ENCODE data around the gene HIPK4.
"Not testable (repeated sequence)": the region's sequence is repeated elsewhere in the genome, so short reads cannot be mapped to it uniquely, and the experiment has no call there.

Gene HIPK4

GRCh38 chr19:40390084-40390742, at the start of gene HIPK4:
TSS of gene HIPK4 (minus strand) at chr19:40390181. CDS start at chr19:40389902, 279 bp downstream.
- Histone ChIP-seq H3K36me3 (ENCODE audit: insufficient read depth, low read length) (no peaks in the 10 kb centered on the region), H3K27ac (ENCODE audit: low read depth, low read length) (no peak within 1 kb of the TSS), H2AFZ (ENCODE audit: low read length, unreplicated experiment) (no peak within 1 kb of the TSS), H3K27me3 (ENCODE audit: insufficient read depth, low read length) (no peaks in the 10 kb centered on the region), H3K4me1 (ENCODE audit: control insufficient read depth, insufficient read depth, low read length, unreplicated experiment) (no peaks in the 10 kb centered on the region), H3K79me2 (ENCODE audit: control insufficient read depth, insufficient read depth, low read length, unreplicated experiment) (no peaks in the 10 kb centered on the region), H3K4me3 (ENCODE audit: low read depth, low read length) (no peak within 1 kb of the TSS)

DNA sequence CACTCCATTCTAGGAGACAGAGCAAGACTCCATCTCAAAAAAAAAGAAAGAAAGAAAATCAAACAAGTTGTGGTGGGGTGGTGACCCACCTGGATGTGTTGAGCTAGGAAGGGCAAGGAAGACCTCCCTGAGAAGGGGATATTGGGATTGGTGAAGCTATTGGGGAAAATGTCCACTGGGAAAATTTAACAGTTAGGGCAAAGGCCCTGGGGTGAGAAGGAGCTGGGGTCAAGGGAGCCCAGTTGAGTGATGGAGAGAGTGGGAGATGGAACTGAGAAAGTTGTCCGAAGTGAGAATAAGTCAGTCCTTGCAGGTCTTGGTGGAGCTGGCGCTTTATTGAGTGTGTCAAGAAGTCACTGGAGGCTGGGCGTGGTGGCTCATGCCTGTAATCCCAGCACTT, 48.3 kb upstream of the HIPK4 start:
- Histone ChIP-seq H3K27me3 (ENCODE audit: insufficient read depth, low read length) (no peaks in the 10 kb centered on the region), H3K4me1 (ENCODE audit: control insufficient read depth, insufficient read depth, low read length, unreplicated experiment) (peaks cover 7% of the 10 kb centered on the region), H3K79me2 (ENCODE audit: control insufficient read depth, insufficient read depth, low read length, unreplicated experiment) (peaks cover 23% of the 10 kb centered on the region), H3K4me3 (ENCODE audit: low read depth, low read length) (no peak overlapping the region), H2AFZ (ENCODE audit: low read length, unreplicated experiment) (no peak overlapping the region), H3K36me3 (ENCODE audit: insufficient read depth, low read length) (0 out of 2 replicates have a peak, but pooled peaks cover 8% of the 10 kb centered on the region), H3K27ac (ENCODE audit: low read depth, low read length) (no peak overlapping the region)

GRCh38 chr19:40433391-40434216, 43.6 kb upstream of the HIPK4 start:
- no peaks in the 10 kb centered on the region for H3K79me2 ChIP-seq (ENCODE audit: control insufficient read depth, insufficient read depth, low read length, unreplicated experiment)
- H3K4me3 ChIP-seq (ENCODE audit: low read depth, low read length), result peak overlapping the region; percentile 75
- H3K4me1 ChIP-seq (ENCODE audit: control insufficient read depth, insufficient read depth, low read length, unreplicated experiment), result peaks cover 5% of the 10 kb centered on the region
- peak overlapping the region; percentile 90 for H2AFZ ChIP-seq (ENCODE audit: low read length, unreplicated experiment)
- no peaks in the 10 kb centered on the region for H3K27me3 ChIP-seq (ENCODE audit: insufficient read depth, low read length)
- no peaks in the 10 kb centered on the region for H3K36me3 ChIP-seq (ENCODE audit: insufficient read depth, low read length)
- H3K27ac ChIP-seq (ENCODE audit: low read depth, low read length), result peak overlapping the region; percentile 97

GRCh38 chr19:40432760-40433159, 42.8 kb upstream of the HIPK4 start:
- H2AFZ ChIP-seq (ENCODE audit: low read length, unreplicated experiment), result not testable (repeated sequence)

DNA sequence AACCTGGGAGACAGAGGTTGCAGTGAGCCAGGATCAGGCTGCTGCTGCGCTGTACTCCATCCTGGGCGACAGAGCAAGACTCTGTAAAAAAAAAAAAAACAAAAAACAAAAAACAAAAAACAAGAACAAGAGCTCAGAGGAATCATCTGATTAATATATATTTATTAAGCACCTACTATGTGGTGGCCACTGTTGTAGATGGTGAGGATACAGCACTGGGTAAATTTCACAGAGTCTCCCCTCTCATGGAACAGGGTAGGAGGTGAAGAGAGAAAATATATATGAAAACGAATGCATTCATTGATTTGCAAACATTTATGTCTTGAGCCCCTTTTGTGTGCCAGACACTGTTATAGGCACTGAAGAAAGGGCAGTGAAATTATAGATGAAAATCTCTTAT, 41.7 kb upstream of the HIPK4 start:
- no peaks in the 10 kb centered on the region for H3K27me3 ChIP-seq (ENCODE audit: insufficient read depth, low read length)
- no peak overlapping the region for H2AFZ ChIP-seq (ENCODE audit: low read length, unreplicated experiment)
- H3K79me2 ChIP-seq (ENCODE audit: control insufficient read depth, insufficient read depth, low read length, unreplicated experiment), result no peaks in the 10 kb centered on the region
- no peak overlapping the region for H3K27ac ChIP-seq (ENCODE audit: low read depth, low read length)
- peaks cover 5% of the 10 kb centered on the region for H3K4me1 ChIP-seq (ENCODE audit: control insufficient read depth, insufficient read depth, low read length, unreplicated experiment)
- H3K36me3 ChIP-seq (ENCODE audit: insufficient read depth, low read length), result no peaks in the 10 kb centered on the region
- H3K4me3 ChIP-seq (ENCODE audit: low read depth, low read length), result no peak overlapping the region

More at GRCh38 chr19:40432760-40433159, 42.8 kb upstream of the HIPK4 start:
- H3K36me3 ChIP-seq (ENCODE audit: insufficient read depth, low read length); H3K4me1 ChIP-seq (ENCODE audit: control insufficient read depth, insufficient read depth, low read length, unreplicated experiment); H3K79me2 ChIP-seq (ENCODE audit: control insufficient read depth, insufficient read depth, low read length, unreplicated experiment); H3K27me3 ChIP-seq (ENCODE audit: insufficient read depth, low read length): not testable (repeated sequence)
- Histone ChIP-seq H3K4me3 (ENCODE audit: low read depth, low read length) (peak overlapping the region; percentile 75), H3K27ac (ENCODE audit: low read depth, low read length) (peak overlapping the region; percentile 97)

- H3K27me3 ChIP-seq (ENCODE audit: insufficient read depth, low read length); H3K4me1 ChIP-seq (ENCODE audit: control insufficient read depth, insufficient read depth, low read length, unreplicated experiment): not testable (repeated sequence)
Measured at GRCh38 chr19:40430242-40430641, 40.3 kb upstream of the HIPK4 start.

GRCh38 chr19:40428197-40428596, 38.2 kb upstream of the HIPK4 start:
- H3K4me3 ChIP-seq (ENCODE audit: low read depth, low read length); H3K4me1 ChIP-seq (ENCODE audit: control insufficient read depth, insufficient read depth, low read length, unreplicated experiment): not testable (repeated sequence)

More at GRCh38 chr19:40430242-40430641, 40.3 kb upstream of the HIPK4 start:
- H3K36me3 ChIP-seq (ENCODE audit: insufficient read depth, low read length); H3K4me3 ChIP-seq (ENCODE audit: low read depth, low read length); H3K27ac ChIP-seq (ENCODE audit: low read depth, low read length); H2AFZ ChIP-seq (ENCODE audit: low read length, unreplicated experiment); H3K79me2 ChIP-seq (ENCODE audit: control insufficient read depth, insufficient read depth, low read length, unreplicated experiment): not testable (repeated sequence)

GRCh38 chr19:40425450-40426287, 35.7 kb upstream of the HIPK4 start, which contains the start of gene SERTAD1:
TSS of gene SERTAD1 (minus strand) at chr19:40425992. CDS start at chr19:40423546, 2,446 bp downstream.
- Histone ChIP-seq H3K27me3 (ENCODE audit: insufficient read depth, low read length) (no peaks in the 10 kb centered on the region), H3K79me2 (ENCODE audit: control insufficient read depth, insufficient read depth, low read length, unreplicated experiment) (peaks cover 31% of the 10 kb centered on the region), H3K36me3 (ENCODE audit: insufficient read depth, low read length) (no peaks in the 10 kb centered on the region), H3K4me1 (ENCODE audit: control insufficient read depth, insufficient read depth, low read length, unreplicated experiment) (peaks cover 13% of the 10 kb centered on the region), H2AFZ (ENCODE audit: low read length, unreplicated experiment) (peak within 1 kb of the TSS; percentile 91), H3K27ac (ENCODE audit: low read depth, low read length) (peak within 1 kb of the TSS; percentile 92), H3K4me3 (ENCODE audit: low read depth, low read length) (peak within 1 kb of the TSS; percentile 85)

More at GRCh38 chr19:40428197-40428596, 38.2 kb upstream of the HIPK4 start:
- not testable (repeated sequence) for H3K27ac ChIP-seq (ENCODE audit: low read depth, low read length); H2AFZ ChIP-seq (ENCODE audit: low read length, unreplicated experiment); H3K36me3 ChIP-seq (ENCODE audit: insufficient read depth, low read length); H3K27me3 ChIP-seq (ENCODE audit: insufficient read depth, low read length)
- H3K79me2 ChIP-seq (ENCODE audit: control insufficient read depth, insufficient read depth, low read length, unreplicated experiment), result peaks cover 19% of the 10 kb centered on the region

GRCh38 chr19:40424637-40425449, 34.9 kb upstream of the HIPK4 start:
- Histone ChIP-seq H3K36me3 (ENCODE audit: insufficient read depth, low read length) (no peaks in the 10 kb centered on the region), H3K4me1 (ENCODE audit: control insufficient read depth, insufficient read depth, low read length, unreplicated experiment) (peaks cover 13% of the 10 kb centered on the region), H3K4me3 (ENCODE audit: low read depth, low read length) (peak overlapping the region; percentile 85), H3K79me2 (ENCODE audit: control insufficient read depth, insufficient read depth, low read length, unreplicated experiment) (peaks cover 31% of the 10 kb centered on the region), H2AFZ (ENCODE audit: low read length, unreplicated experiment) (no peak overlapping the region), H3K27ac (ENCODE audit: low read depth, low read length) (peak overlapping the region; percentile 92), H3K27me3 (ENCODE audit: insufficient read depth, low read length) (no peaks in the 10 kb centered on the region)

- Histone ChIP-seq H3K79me2 (ENCODE audit: control insufficient read depth, insufficient read depth, low read length, unreplicated experiment) (peaks cover 31% of the 10 kb centered on the region), H3K27me3 (ENCODE audit: insufficient read depth, low read length) (no peaks in the 10 kb centered on the region), H3K4me1 (ENCODE audit: control insufficient read depth, insufficient read depth, low read length, unreplicated experiment) (peaks cover 13% of the 10 kb centered on the region), H3K36me3 (ENCODE audit: insufficient read depth, low read length) (no peaks in the 10 kb centered on the region), H3K4me3 (ENCODE audit: low read depth, low read length) (peak overlapping the region; percentile 85), H3K27ac (ENCODE audit: low read depth, low read length) (no peak overlapping the region), H2AFZ (ENCODE audit: low read length, unreplicated experiment) (no peak overlapping the region)
Measured at GRCh38 chr19:40423938-40424337, 34.0 kb upstream of the HIPK4 start.

All from ACC112 (cell line).